A549 (cell line): Measurements from ENCODE around the gene RNF130. TPM values are rescaled to one million over a fixed set of nuclear protein-coding genes. Genes with fewer than 3 reads are reported as not detected.
"Not testable (repeated sequence)": the region's sequence is repeated elsewhere in the genome, so short reads cannot be mapped to it uniquely, and the experiment has no call there.

ENCODE experiments used
- ATAC-seq, 2 experiments: fragments of 200-7000 bp in 1 of 2; fragments of >200 bp in 1 of 2; cut with Nextera tagmentation in 1 of 2; cut with Tn5 transposase in 1 of 2; 3 replicates each; pipeline versions ENCODE4 v1.8.0 to v1.9.1; 2018 to 2020; ENCODE audit warnings: mild to moderate bottlenecking in 1 of 2, moderate library complexity in 1 of 2
- CTCF ChIA-PET: fragments of 300-600 bp; sonication (Branson Sonifier 250); formaldehyde crosslinking; extraction: SDS; loops from one replicate; lab custom pipeline; 2021; ENCODE audit warnings: antibody characterized with exemption, inconsistent platforms; lab: Yijun Ruan, JAX
- POLR2A ChIA-PET: fragments of 350-600 bp; formaldehyde crosslinking; extraction: SDS; loops from one replicate; lab custom pipeline; 2021; ENCODE audit warnings: antibody characterized with exemption, inconsistent platforms; lab: Yijun Ruan, JAX
- DNase-seq, 2 experiments: peaks; one replicate each; pipeline versions ENCODE4 v3.0.0 to v3.0.0-alpha.2; 2011 to 2016; ENCODE audit warnings: low read depth in 1 of 2, low spot score in 1 of 2
- FAIRE-seq: peaks from 2 replicates; lab custom pipeline; 2011; peaks lifted over from hg19 to GRCh38; lab: Jason Lieb, UNC
- H3K27ac ChIP-seq, 2 experiments: fragments of >200 bp; sonication (Bioruptor Twin); formaldehyde crosslinking; 3 replicates each; pipeline ENCODE4 v1.5.1; 2016 to 2017
- H3K4me1 ChIP-seq: fragments of >200 bp; sonication (Bioruptor Twin); formaldehyde crosslinking; 3 replicates; pipeline ENCODE4 v1.6.1; 2016
- H3K4me2 ChIP-seq: fragments of >200 bp; sonication (Bioruptor Twin); formaldehyde crosslinking; 3 replicates; pipeline ENCODE4 v1.6.1; 2016
- H3K4me3 ChIP-seq: fragments of >200 bp; sonication (Bioruptor Twin); formaldehyde crosslinking; 3 replicates; pipeline ENCODE4 v1.5.1; 2016
- H3K9me3 ChIP-seq: fragments of >200 bp; sonication (Bioruptor Twin); formaldehyde crosslinking; 3 replicates; pipeline ENCODE4 v1.6.1; 2016
- ATOH8 ChIP-seq: fragments of 250-450 bp; sonication (Bioruptor Pico); IDR thresholded peaks from 2 replicates; pipeline ENCODE4 v1.5.0; 2020; ENCODE audit warnings: low read depth, mild to moderate bottlenecking, moderate library complexity
- BHLHE40 ChIP-seq: IDR thresholded peaks from 2 replicates; pipeline ENCODE4 v1.6.1; 2012; ENCODE audit warnings: low read depth, low read length, inconsistent platforms
- CEBPB ChIP-seq, 2 experiments: fragments of >200 bp in 1 of 2; sonication (Bioruptor Twin) in 1 of 2; formaldehyde crosslinking in 1 of 2; IDR thresholded peaks; 2 replicates each; pipeline ENCODE4 v1.6.1; 2012 to 2016
- CHD4 ChIP-seq: fragments of 200-600 bp; sonication (generic); IDR thresholded peaks from 2 replicates; pipeline ENCODE4 v1.6.1; 2016; ENCODE audit warnings: antibody characterized with exemption, mild to moderate bottlenecking, borderline replicate concordance
- EHF ChIP-seq: fragments of 250-450 bp; sonication (Bioruptor Pico); IDR thresholded peaks from 2 replicates; pipeline ENCODE4 v1.5.0; 2020; ENCODE audit warnings: mild to moderate bottlenecking
- FOSL2 ChIP-seq, 2 experiments: fragments of 450-650 bp in 1 of 2; fragments of >200 bp in 1 of 2; sonication (Bioruptor Twin) in 1 of 2; formaldehyde crosslinking; IDR thresholded peaks; 2 replicates each; pipeline versions ENCODE4 v1.5.0 to v1.6.1; 2016 to 2020; ENCODE audit warnings: mild to moderate bottlenecking in 1 of 2, moderate library complexity in 1 of 2
- FOXS1 ChIP-seq: fragments of 250-450 bp; sonication (Bioruptor Pico); IDR thresholded peaks from 2 replicates; pipeline ENCODE4 v1.5.0; 2020; ENCODE audit warnings: mild to moderate bottlenecking, moderate library complexity
- JUN ChIP-seq, 2 experiments: fragments of >200 bp; sonication (Bioruptor Twin); formaldehyde crosslinking; IDR thresholded peaks; 2 replicates in 1 of 2; 3 replicates in 1 of 2; pipeline ENCODE4 v1.6.1; 2016 to 2017
- MYC ChIP-seq: IDR thresholded peaks from 2 replicates; pipeline ENCODE4 v1.6.1; 2012; ENCODE audit warnings: mild to moderate bottlenecking, inconsistent platforms, low read length, improper control_type of control experiment, borderline replicate concordance
- NFE2L2 ChIP-seq: fragments of 150-350 bp; conservative IDR thresholded peaks from 2 replicates; pipeline ENCODE4 v1.6.1; 2014; ENCODE audit warnings: low read length
- POLR2A ChIP-seq: IDR thresholded peaks from 2 replicates; pipeline ENCODE4 v1.6.1; 2012; ENCODE audit warnings: mild to moderate bottlenecking, low read length
- RNF2 ChIP-seq: fragments of 200-600 bp; sonication (generic); IDR thresholded peaks from 2 replicates; pipeline ENCODE4 v1.6.1; 2016; ENCODE audit warnings: low read depth, mild to moderate bottlenecking, antibody characterized with exemption, moderate library complexity, borderline replicate concordance
- TP53 ChIP-seq: fragments of 250-450 bp; sonication (Bioruptor Pico); IDR thresholded peaks from 2 replicates; pipeline ENCODE4 v1.5.0; 2021; ENCODE audit warnings: mild to moderate bottlenecking, moderate library complexity
- ZC3H11A ChIP-seq: fragments of 450-650 bp; IDR thresholded peaks from 2 replicates; pipeline ENCODE4 v1.6.1; 2014; ENCODE audit warnings: antibody characterized with exemption, mild to moderate bottlenecking
- WGBS: methylation state at CpG from one replicate; pipeline ENCODE4 v1.1.6; 2017; ENCODE audit errors: missing lambda C conversion rate; 5-methylcytosine and 5-hydroxymethylcytosine counted together
- polyA plus RNA-seq, 4 experiments: library from polyadenylated mRNA; depleted of rRNA in 3 of 4; stranded (reverse); fragments of >200 nt; fragmentation: RNase III in 1 of 4; extraction: RNeasy Plus Mini Kit Qiagen cat#74134 plus additional on column Dnase treatment in 1 of 4; gene quantifications; 2 replicates in 3 of 4; 3 replicates in 1 of 4; pipeline ENCODE4 v1.2.3, GENCODE V29; 2011 to 2017
- TF ChIP-seq, protein P1 (sequence below): fragments of >200 bp; sonication (Bioruptor Twin); formaldehyde crosslinking; IDR thresholded peaks from 3 replicates; pipeline ENCODE4 v1.5.1; 2016
- TF ChIP-seq, protein P2 (sequence below): fragments of >200 bp; sonication (Bioruptor Twin); formaldehyde crosslinking; IDR thresholded peaks from 2 replicates; pipeline ENCODE4 v1.6.1; 2016
- TF ChIP-seq, protein P3 (sequence below): fragments of 150-350 bp; IDR thresholded peaks from 2 replicates; pipeline ENCODE4 v1.6.1; 2014; ENCODE audit warnings: low read depth, mild to moderate bottlenecking, low read length
- TF ChIP-seq, protein P4 (sequence below): fragments of 250-450 bp; sonication (Bioruptor Pico); IDR thresholded peaks from 2 replicates; pipeline ENCODE4 v1.5.0; 2021; ENCODE audit warnings: mild to moderate bottlenecking, moderate library complexity, borderline replicate concordance
- TF ChIP-seq, protein P5 (sequence below): IDR thresholded peaks from 2 replicates; pipeline ENCODE4 v1.6.1; 2012

RNF130 gene
- polyA plus RNA-seq, 2 of the 4 experiments (the other 2 are of a cell fraction), result 33.3 to 50.1 TPM

DNA sequence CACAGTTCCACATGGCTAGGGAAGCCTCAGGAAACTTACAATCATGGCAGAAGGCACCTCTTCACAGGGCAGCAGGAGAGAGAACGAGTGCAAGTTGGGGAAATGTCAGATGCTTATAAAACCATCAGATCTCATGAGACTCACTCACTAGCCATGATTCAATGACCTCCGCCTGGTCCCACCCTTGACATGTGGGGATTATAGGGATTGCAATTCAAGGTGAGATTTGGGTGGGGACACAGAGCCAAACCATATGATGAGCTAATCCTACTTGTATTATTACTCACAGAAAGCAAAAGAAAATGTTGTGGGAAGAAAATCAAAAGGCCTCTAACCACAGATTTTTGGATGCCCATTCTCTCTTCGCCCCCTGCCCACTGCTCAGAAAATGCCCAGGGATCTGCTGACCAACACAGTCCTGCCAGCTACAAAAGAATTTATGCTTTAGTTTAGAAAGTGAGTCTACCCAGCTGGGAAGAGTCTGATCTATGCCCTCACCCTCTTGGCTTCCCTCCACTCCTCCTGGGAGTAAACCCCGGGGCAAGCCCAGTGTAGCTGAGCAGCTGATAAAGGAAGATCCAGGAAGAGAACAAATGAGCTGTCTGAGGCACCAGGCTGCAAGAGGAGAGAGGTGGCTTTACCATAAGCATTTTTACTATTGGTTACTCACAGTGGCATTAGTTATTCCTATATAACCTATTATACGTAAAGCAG lies 53.1 kb downstream of the RNF130 start (continued):
- TF ChIP-seq RNF2, result no peak
- TF ChIP-seq, all 56 proteins: peak for 0

- 74% methylated on average over 1 of the region's 1 CpG for WGBS
- DNase-seq, H3K27ac ChIP-seq, H3K9me3 ChIP-seq, H3K4me2 ChIP-seq, POLR2A ChIA-PET, H3K4me3 ChIP-seq, ATAC-seq, FAIRE-seq, H3K4me1 ChIP-seq: not testable (repeated sequence)
- CTCF ChIA-PET, result interaction anchor here (0.7 to 1.0 kb wide), 3 partner anchors 14 to 106 kb away, joined by 3 read pairs; no protein-coding TSS in a partner anchor
These were observed 56.0 kb downstream of the RNF130 start for GRCh38 chr5:180015523-180015922.

DNA sequence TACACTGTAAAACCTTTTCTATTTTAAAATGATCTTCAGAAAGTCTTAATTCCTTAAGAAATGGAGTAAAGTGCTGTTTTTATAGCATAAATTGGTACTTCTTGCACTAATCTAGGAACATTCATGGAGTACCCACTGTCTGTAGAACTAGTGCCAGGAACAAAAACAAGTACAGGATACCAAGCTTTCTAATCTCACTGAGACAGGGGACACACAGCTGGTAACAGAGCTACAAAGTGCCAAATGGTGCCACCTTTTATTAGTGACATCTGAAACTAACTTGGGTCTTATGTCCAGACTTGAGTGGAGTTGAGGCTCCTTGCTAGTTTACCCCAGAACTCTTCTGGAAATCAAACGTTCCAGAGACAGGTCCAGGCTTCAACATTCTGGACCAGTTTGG lies 57.9 kb downstream of the RNF130 start:
- DNase-seq (no peak), FAIRE-seq (no peak)
- WGBS, result 33% methylated on average over 1 of the region's 1 CpG

DNA sequence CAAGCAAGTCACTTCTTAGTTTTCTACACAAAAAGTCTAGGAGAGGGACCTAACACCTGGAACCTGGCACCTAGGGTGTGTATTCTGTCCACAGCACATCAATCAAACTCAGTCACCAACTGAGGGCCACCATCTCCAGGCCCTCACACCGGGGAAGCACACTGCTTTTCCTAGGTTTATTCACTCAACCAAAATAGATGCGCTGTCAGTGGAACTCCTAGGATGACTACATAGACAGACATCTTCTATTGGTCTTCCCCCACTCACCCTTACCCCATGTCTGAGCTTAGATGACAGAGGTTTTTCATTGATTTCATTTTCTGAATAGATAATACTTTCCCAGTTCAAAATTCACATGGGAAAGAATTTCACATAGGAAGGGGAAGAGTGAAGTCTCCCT lies 59.2 kb downstream of the RNF130 start:
- no peaks in the 10 kb centered on the region for H3K9me3 ChIP-seq
- ATAC-seq (no peak), DNase-seq (no peak), FAIRE-seq (no peak)
- H3K4me2 ChIP-seq, result no peak overlapping the region
- H3K27ac ChIP-seq, result no peak overlapping the region
- 45% methylated on average over 2 of the region's 2 CpGs for WGBS
- TF ChIP-seq FOSL2 (IDR thresholded peaks at IDR 0.05), result no peak
- TF ChIP-seq FOSL2 (CRISPR knock-in tag; IDR thresholded peaks at IDR 0.05), result no peak
- no peak for TF ChIP-seq CHD4
- TF ChIP-seq, protein P1, sequence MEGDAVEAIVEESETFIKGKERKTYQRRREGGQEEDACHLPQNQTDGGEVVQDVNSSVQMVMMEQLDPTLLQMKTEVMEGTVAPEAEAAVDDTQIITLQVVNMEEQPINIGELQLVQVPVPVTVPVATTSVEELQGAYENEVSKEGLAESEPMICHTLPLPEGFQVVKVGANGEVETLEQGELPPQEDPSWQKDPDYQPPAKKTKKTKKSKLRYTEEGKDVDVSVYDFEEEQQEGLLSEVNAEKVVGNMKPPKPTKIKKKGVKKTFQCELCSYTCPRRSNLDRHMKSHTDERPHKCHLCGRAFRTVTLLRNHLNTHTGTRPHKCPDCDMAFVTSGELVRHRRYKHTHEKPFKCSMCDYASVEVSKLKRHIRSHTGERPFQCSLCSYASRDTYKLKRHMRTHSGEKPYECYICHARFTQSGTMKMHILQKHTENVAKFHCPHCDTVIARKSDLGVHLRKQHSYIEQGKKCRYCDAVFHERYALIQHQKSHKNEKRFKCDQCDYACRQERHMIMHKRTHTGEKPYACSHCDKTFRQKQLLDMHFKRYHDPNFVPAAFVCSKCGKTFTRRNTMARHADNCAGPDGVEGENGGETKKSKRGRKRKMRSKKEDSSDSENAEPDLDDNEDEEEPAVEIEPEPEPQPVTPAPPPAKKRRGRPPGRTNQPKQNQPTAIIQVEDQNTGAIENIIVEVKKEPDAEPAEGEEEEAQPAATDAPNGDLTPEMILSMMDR, result no peak
- TF ChIP-seq, protein P2, sequence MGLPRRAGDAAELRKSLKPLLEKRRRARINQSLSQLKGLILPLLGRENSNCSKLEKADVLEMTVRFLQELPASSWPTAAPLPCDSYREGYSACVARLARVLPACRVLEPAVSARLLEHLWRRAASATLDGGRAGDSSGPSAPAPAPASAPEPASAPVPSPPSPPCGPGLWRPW, result no peak
- TF ChIP-seq MYC, result no peak
- TF ChIP-seq, protein P3, sequence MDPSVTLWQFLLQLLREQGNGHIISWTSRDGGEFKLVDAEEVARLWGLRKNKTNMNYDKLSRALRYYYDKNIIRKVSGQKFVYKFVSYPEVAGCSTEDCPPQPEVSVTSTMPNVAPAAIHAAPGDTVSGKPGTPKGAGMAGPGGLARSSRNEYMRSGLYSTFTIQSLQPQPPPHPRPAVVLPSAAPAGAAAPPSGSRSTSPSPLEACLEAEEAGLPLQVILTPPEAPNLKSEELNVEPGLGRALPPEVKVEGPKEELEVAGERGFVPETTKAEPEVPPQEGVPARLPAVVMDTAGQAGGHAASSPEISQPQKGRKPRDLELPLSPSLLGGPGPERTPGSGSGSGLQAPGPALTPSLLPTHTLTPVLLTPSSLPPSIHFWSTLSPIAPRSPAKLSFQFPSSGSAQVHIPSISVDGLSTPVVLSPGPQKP, result no peak
- TF ChIP-seq, all 56 proteins: peak for 0
- no peak overlapping the region for H3K4me3 ChIP-seq
- POLR2A ChIA-PET, result no interaction called here
- no peaks in the 10 kb centered on the region for H3K4me1 ChIP-seq
- CTCF ChIA-PET, result interaction anchor here (1.4 to 1.6 kb wide), 2 partner anchors 11 kb away, joined by 3 to 4 read pairs; no protein-coding TSS in a partner anchor

More for the DNA sequence above, 57.9 kb downstream of the RNF130 start:
- Histone ChIP-seq H3K4me1 (no peaks in the 10 kb centered on the region), H3K9me3 (no peaks in the 10 kb centered on the region), H3K4me2 (no peak overlapping the region), H3K4me3 (no peak overlapping the region), H3K27ac (no peak overlapping the region)
- POLR2A ChIA-PET, result no interaction called here
- no peak for ATAC-seq
- CTCF ChIA-PET, result interaction anchor here (2.0 kb wide), 1 partner anchor 14 kb away, joined by 5 read pairs; no protein-coding TSS in a partner anchor
- TF ChIP-seq BHLHE40 (no peak), FOXS1 (CRISPR knock-in tag) (no peak), ATOH8 (CRISPR knock-in tag) (no peak)

DNA sequence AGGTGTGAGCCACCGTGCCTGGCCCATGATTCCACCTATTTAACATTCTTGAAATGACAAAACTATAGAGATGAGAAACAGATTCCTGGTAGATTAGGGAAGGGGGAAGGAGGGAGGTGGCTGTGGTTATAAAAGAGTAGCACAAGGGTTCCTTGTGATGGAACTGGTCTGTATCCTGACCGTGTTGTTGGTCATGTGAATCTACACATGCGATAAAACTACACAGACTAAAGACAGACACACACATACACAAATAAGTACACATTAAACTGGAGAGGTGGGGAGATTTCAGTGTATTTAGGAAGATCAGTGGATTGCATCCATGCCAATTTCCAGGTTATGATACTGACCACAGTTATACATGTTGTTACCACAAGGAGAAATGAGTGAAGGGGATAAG lies 60.9 kb downstream of the RNF130 start:
- ChIA-PET POLR2A (no interaction called here), CTCF (interaction anchor here (1.3 kb wide), 1 partner anchor 100 kb away, joined by 3 read pairs; no protein-coding TSS in a partner anchor)
- DNase-seq, result no peak
- FAIRE-seq, result no peak
- WGBS, result 89% methylated on average over 3 of the region's 3 CpGs
- Histone ChIP-seq H3K4me1 (no peaks in the 10 kb centered on the region), H3K4me3 (no peak overlapping the region), H3K9me3 (no peaks in the 10 kb centered on the region), H3K27ac (no peak overlapping the region), H3K4me2 (no peak overlapping the region)
- no peak for ATAC-seq
- TF ChIP-seq CEBPB (IDR thresholded peaks at IDR 0.05) (no peak), JUN (IDR thresholded peaks at IDR 0.05) (no peak), TP53 (CRISPR knock-in tag) (no peak), ZC3H11A (no peak), EHF (no peak), POLR2A (no peak), NFE2L2 (no peak)
- TF ChIP-seq, protein P4, sequence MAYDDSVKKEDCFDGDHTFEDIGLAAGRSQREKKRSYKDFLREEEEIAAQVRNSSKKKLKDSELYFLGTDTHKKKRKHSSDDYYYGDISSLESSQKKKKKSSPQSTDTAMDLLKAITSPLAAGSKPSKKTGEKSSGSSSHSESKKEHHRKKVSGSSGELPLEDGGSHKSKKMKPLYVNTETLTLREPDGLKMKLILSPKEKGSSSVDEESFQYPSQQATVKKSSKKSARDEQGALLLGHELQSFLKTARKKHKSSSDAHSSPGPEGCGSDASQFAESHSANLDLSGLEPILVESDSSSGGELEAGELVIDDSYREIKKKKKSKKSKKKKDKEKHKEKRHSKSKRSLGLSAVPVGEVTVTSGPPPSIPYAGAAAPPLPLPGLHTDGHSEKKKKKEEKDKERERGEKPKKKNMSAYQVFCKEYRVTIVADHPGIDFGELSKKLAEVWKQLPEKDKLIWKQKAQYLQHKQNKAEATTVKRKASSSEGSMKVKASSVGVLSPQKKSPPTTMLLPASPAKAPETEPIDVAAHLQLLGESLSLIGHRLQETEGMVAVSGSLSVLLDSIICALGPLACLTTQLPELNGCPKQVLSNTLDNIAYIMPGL, result no peak
- TF ChIP-seq, protein P5, sequence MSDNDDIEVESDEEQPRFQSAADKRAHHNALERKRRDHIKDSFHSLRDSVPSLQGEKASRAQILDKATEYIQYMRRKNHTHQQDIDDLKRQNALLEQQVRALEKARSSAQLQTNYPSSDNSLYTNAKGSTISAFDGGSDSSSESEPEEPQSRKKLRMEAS, result no peak
